K562 (cell line): ENCODE measurements around the gene CACNA1A. TPM values are rescaled to one million over a fixed set of nuclear protein-coding genes. Genes with fewer than 3 reads are reported as not detected.

Experiments used
- ATAC-seq: fragments of 200-7000 bp; cut with Tn5 transposase; 3 replicates; pipeline ENCODE4 v1.9.1; 2020; ENCODE audit warnings: moderate library complexity
- BruUV-seq: library from RNA; stranded (reverse); fragments of 400-500 nt; replicated peaks from 2 replicates; lab custom pipeline; 2021; lab: Mats Ljungman, UMichigan
- CTCF ChIA-PET: fragments of 300-600 bp; formaldehyde crosslinking; extraction: SDS; loops from one replicate; lab custom pipeline; 2021; ENCODE audit warnings: low intra/inter-chr PET ratio; lab: Yijun Ruan, JAX
- POLR2A ChIA-PET: fragments of 300-600, 350-650 bp; sonication (Branson Sonifier 250); formaldehyde crosslinking; extraction: SDS; loops from one replicate; lab custom pipeline; 2021; ENCODE audit warnings: antibody characterized with exemption, inconsistent platforms; lab: Yijun Ruan, JAX
- DNase-seq, 4 experiments: peaks; one replicate each; pipeline versions ENCODE4 v3.0.0 to v3.0.0-alpha.2; 2011 to 2018; ENCODE audit warnings: low spot score in 3 of 4, mixed read lengths in 3 of 4; ENCODE audit errors: extremely low read depth in 1 of 4
- FAIRE-seq: peaks from 2 replicates; lab custom pipeline; 2011; peaks lifted over from hg19 to GRCh38; lab: Jason Lieb, UNC
- H2AFZ ChIP-seq: 2 replicates; pipeline ENCODE4 v1.6.0; 2011; ENCODE audit warnings: low read depth, low read length, control low read depth, inconsistent platforms
- H3K27ac ChIP-seq: fragments of 200-600 bp; 3 replicates; pipeline ENCODE4 v1.8.0; 2011; ENCODE audit warnings: low read depth, mild to moderate bottlenecking, control low read depth, inconsistent platforms, low read length, moderate library complexity, mixed read lengths; ENCODE audit errors: extremely low read depth
- H3K27me3 ChIP-seq, 2 experiments: fragments of 300-600 bp in 1 of 2; 2 replicates in 1 of 2; 3 replicates in 1 of 2; pipeline versions ENCODE4 v1.6.0 to v1.8.0; 2011; ENCODE audit warnings: inconsistent platforms in 2 of 2, low read length in 2 of 2, mild to moderate bottlenecking in 1 of 2, mixed read lengths in 1 of 2, moderate library complexity in 1 of 2; ENCODE audit not compliant: control insufficient read depth in 2 of 2, insufficient read depth in 2 of 2
- H3K36me3 ChIP-seq: fragments of 300-600 bp; 3 replicates; pipeline ENCODE4 v1.8.0; 2011; ENCODE audit warnings: mild to moderate bottlenecking, low read length, inconsistent platforms; ENCODE audit not compliant: control insufficient read depth, insufficient read depth
- H3K4me1 ChIP-seq, 2 experiments: fragments of 200-600 bp in 1 of 2; replicated peaks in 1 of 2; 2 replicates in 1 of 2; 3 replicates in 1 of 2; pipeline versions ENCODE4 v1.5.1 to v1.8.0; 2011; ENCODE audit warnings: inconsistent platforms in 2 of 2, low read length in 2 of 2, mild to moderate bottlenecking in 1 of 2, mixed read lengths in 1 of 2, moderate library complexity in 1 of 2; ENCODE audit not compliant: control insufficient read depth in 2 of 2, insufficient read depth in 2 of 2
- H3K4me2 ChIP-seq: 2 replicates; pipeline ENCODE4 v1.6.1; 2011; ENCODE audit warnings: low read length, control low read depth, inconsistent platforms, mixed read lengths; ENCODE audit not compliant: insufficient read depth
- H3K4me3 ChIP-seq: fragments of 200-600 bp; sonication (generic), shearing (Covaris generic); 2 replicates; pipeline ENCODE4 v1.5.1; 2016; ENCODE audit warnings: control low read depth, inconsistent platforms
- H3K79me2 ChIP-seq: fragments of 200-600 bp; 3 replicates; pipeline ENCODE4 v1.8.0; 2011; ENCODE audit warnings: low read length, inconsistent platforms; ENCODE audit not compliant: control insufficient read depth, insufficient read depth
- H3K9ac ChIP-seq, 2 experiments: 2 replicates each; pipeline versions ENCODE4 v1.6.0 to v1.6.1; 2011; ENCODE audit warnings: low read depth in 2 of 2, low read length in 2 of 2, control low read depth in 1 of 2, inconsistent platforms in 1 of 2, mild to moderate bottlenecking in 1 of 2, mixed read lengths in 1 of 2; ENCODE audit not compliant: insufficient read depth in 1 of 2
- H3K9me1 ChIP-seq: one replicate; pipeline ENCODE4 v1.6.0; 2011; ENCODE audit warnings: inconsistent platforms, mild to moderate bottlenecking, low read length, moderate library complexity; ENCODE audit not compliant: control insufficient read depth, insufficient read depth
- H3K9me3 ChIP-seq: replicated peaks from 2 replicates; pipeline ENCODE4 v1.5.1; 2011; ENCODE audit warnings: low read depth, low read length, inconsistent platforms; ENCODE audit not compliant: control insufficient read depth, insufficient read depth
- H4K20me1 ChIP-seq: replicated peaks from 2 replicates; pipeline ENCODE4 v1.6.1; 2011; ENCODE audit warnings: low read length, inconsistent platforms, mixed read lengths; ENCODE audit not compliant: control insufficient read depth, insufficient read depth
- NR2C2 ChIP-seq, 2 experiments: fragments of 200-800 bp in 1 of 2; sonication (Bioruptor generic) in 1 of 2; sonication (generic) in 1 of 2; formaldehyde crosslinking in 1 of 2; IDR thresholded peaks; 2 replicates each; pipeline versions ENCODE4 v1.6.1 to v1.8.0; 2016 to 2022; ENCODE audit warnings: mild to moderate bottlenecking in 1 of 2, missing compliant biosample characterization in 1 of 2, missing genetic modification characterization in 1 of 2, missing genetic modification reagents in 1 of 2
- RAD21 ChIP-seq, 2 experiments: fragments of 250-450 bp in 1 of 2; fragments of 450-650 bp in 1 of 2; sonication (Bioruptor Pico) in 1 of 2; formaldehyde crosslinking in 1 of 2; IDR thresholded peaks in 1 of 2; conservative IDR thresholded peaks in 1 of 2; 2 replicates each; pipeline versions ENCODE4 v1.4.0 to v1.8.0; 2020 to 2022; ENCODE audit warnings: mild to moderate bottlenecking in 2 of 2, moderate library complexity in 1 of 2
- REST ChIP-seq, 2 experiments: fragments of 450-650 bp; formaldehyde crosslinking in 1 of 2; IDR thresholded peaks; 2 replicates each; pipeline versions ENCODE4 v1.4.0 to v1.6.1; 2014 to 2020; ENCODE audit warnings: mild to moderate bottlenecking in 2 of 2, borderline replicate concordance in 1 of 2, low read depth in 1 of 2
- SMC3 ChIP-seq: conservative IDR thresholded peaks from 2 replicates; pipeline ENCODE4 v1.6.1; 2011; ENCODE audit warnings: low read depth, low read length, improper control_type of control experiment; ENCODE audit not compliant: insufficient read depth
- YY1 ChIP-seq, 3 experiments: IDR thresholded peaks; 2 replicates each; pipeline ENCODE4 v1.6.1; 2011; ENCODE audit warnings: low read length in 2 of 3, mild to moderate bottlenecking in 2 of 3, moderate library complexity in 2 of 3, borderline replicate concordance in 1 of 3, control low read depth in 1 of 3, low read depth in 1 of 3; ENCODE audit not compliant: insufficient read depth in 3 of 3, insufficient replicate concordance in 2 of 3, control insufficient read depth in 1 of 3, insufficient read length in 1 of 3; ENCODE audit errors: extremely low read depth in 1 of 3
- ZNF384 ChIP-seq: IDR thresholded peaks from 2 replicates; pipeline ENCODE4 v1.6.1; 2012; ENCODE audit warnings: low read depth, low read length, improper control_type of control experiment
- ZNF41 ChIP-seq: fragments of 250-450 bp; sonication (Bioruptor Pico); conservative IDR thresholded peaks from 2 replicates; pipeline ENCODE4 v1.4.0; 2020; ENCODE audit warnings: mild to moderate bottlenecking
- WGBS: fragments of 100-300 bp; shearing (Covaris generic); methylation state at CpG from one replicate; pipeline ENCODE4 v1.1.6; 2016; ENCODE audit warnings: low coverage, mixed read lengths; ENCODE audit not compliant: insufficient coverage; ENCODE audit errors: missing lambda C conversion rate; 5-methylcytosine and 5-hydroxymethylcytosine counted together
- in situ Hi-C: fragments of 300-500 bp; cut with MboI; formaldehyde crosslinking; loops from 4 replicates; pipeline ENCODE4 v1.15.0; 2018; ENCODE audit warnings: inconsistent platforms, mixed read lengths
- intact Hi-C: fragments of 100-400 bp; cut with micrococcal nuclease; formaldehyde crosslinking; loops from 2 replicates; pipeline ENCODE4 v1.14.2; 2022
- polyA plus RNA-seq, 8 experiments: library from polyadenylated mRNA; depleted of rRNA in 4 of 8; stranded (reverse) in 5 of 8; unstranded in 3 of 8; fragments of >200 nt; fragmentation: Nextera tagmentation in 2 of 8; fragmentation: Illumina TruSeq in 1 of 8; extraction: Ambion mirVana in 2 of 8; extraction: Trizol in 1 of 8; gene quantifications; 2 replicates each; pipeline versions ENCODE4 v1.2.1 to v1.2.3, GENCODE V29; 2011 to 2014; ENCODE audit warnings: inconsistent platforms in 1 of 8, missing spikeins in 1 of 8
- total RNA-seq, 7 experiments: library from RNA; depleted of rRNA in 6 of 7; stranded (reverse); fragments of >200 nt in 6 of 7; fragmentation: Illumina TruSeq in 2 of 7; extraction: Trizol in 2 of 7; gene quantifications; 2 replicates each; pipeline versions ENCODE4 v1.2.1 to v1.2.3, GENCODE V29; 2011 to 2021; ENCODE audit warnings: low replicate concordance in 1 of 7
- TF ChIP-seq, protein P1 (sequence below): fragments of 250-450 bp; sonication (Bioruptor Pico); IDR thresholded peaks from 2 replicates; pipeline ENCODE4 v1.5.0; 2020; ENCODE audit warnings: mild to moderate bottlenecking, borderline replicate concordance

Gene CACNA1A
- total and polyA plus RNA-seq, 9 of the 15 experiments (the other 6 are each of a cell fraction or from before 2014, with no cell fraction given), result 0.03 to 0.20 (median 0.09) TPM; not detected in 1

GRCh38 chr19:13366529-13367143 is 139.6 kb downstream of the CACNA1A start:
- Histone ChIP-seq H3K9me1 (no peaks in the 10 kb centered on the region), H3K4me1 (no peaks in the 10 kb centered on the region), H3K79me2 (no peaks in the 10 kb centered on the region), H3K9ac (no peak overlapping the region), H3K4me3 (no peak overlapping the region), H3K27me3 (peaks cover 6 to 26% of the 10 kb centered on the region in 2 experiments; a peak in 4 of 5 replicates), H3K27ac (no peak overlapping the region), H2AFZ (no peak overlapping the region), H3K4me2 (no peak overlapping the region), H3K9me3 (no peaks in the 10 kb centered on the region), H3K36me3 (no peaks in the 10 kb centered on the region), H4K20me1 (no peaks in the 10 kb centered on the region)
- peak; percentile 78 for FAIRE-seq
- peak; percentile 51 to 61 (median 54) for DNase-seq
- under 1% methylated on average over 13 of the region's 13 CpGs for WGBS
- CTCF ChIA-PET, result interaction anchor here (0.6 to 4.6 kb wide), 11 partner anchors 16 to 343 kb away, joined by 3 to 53 read pairs (median 5); no protein-coding TSS in a partner anchor
- peak; percentile 86 for ATAC-seq
- intact Hi-C loops (loop anchor here (1.0 kb wide), 3 partner anchors 65 to 223 kb away; no protein-coding TSS in a partner anchor), in situ Hi-C loops (loop anchor here (5.0 kb wide), 1 partner anchor 56 kb away; no protein-coding TSS in a partner anchor)
- no TSS peak for BruUV-seq
- POLR2A ChIA-PET, result interaction anchor here (0.6 kb wide), 1 partner anchor 7 kb away, joined by 3 read pairs; no protein-coding TSS in a partner anchor
- no peak for TF ChIP-seq ZNF41 (CRISPR knock-in tag)
- peak in 1 of 3 experiments; percentile 58 for TF ChIP-seq YY1 (IDR thresholded peaks at IDR 0.05; ENCODE audit: borderline replicate concordance in 1 of 3, control insufficient read depth in 1 of 3, extremely low read depth in 1 of 3, insufficient read depth in 3 of 3, insufficient read length in 1 of 3, insufficient replicate concordance in 2 of 3, low read depth in 1 of 3, low read length in 2 of 3)
- TF ChIP-seq NR2C2 (CRISPR knock-in tag; IDR thresholded peaks at IDR 0.05), result no peak
- TF ChIP-seq NR2C2 (tag; IDR thresholded peaks at IDR 0.05), result no peak
- TF ChIP-seq ZNF384, result peak; percentile 67; the same call in 1 of the 2 replicates
- TF ChIP-seq, protein P1, sequence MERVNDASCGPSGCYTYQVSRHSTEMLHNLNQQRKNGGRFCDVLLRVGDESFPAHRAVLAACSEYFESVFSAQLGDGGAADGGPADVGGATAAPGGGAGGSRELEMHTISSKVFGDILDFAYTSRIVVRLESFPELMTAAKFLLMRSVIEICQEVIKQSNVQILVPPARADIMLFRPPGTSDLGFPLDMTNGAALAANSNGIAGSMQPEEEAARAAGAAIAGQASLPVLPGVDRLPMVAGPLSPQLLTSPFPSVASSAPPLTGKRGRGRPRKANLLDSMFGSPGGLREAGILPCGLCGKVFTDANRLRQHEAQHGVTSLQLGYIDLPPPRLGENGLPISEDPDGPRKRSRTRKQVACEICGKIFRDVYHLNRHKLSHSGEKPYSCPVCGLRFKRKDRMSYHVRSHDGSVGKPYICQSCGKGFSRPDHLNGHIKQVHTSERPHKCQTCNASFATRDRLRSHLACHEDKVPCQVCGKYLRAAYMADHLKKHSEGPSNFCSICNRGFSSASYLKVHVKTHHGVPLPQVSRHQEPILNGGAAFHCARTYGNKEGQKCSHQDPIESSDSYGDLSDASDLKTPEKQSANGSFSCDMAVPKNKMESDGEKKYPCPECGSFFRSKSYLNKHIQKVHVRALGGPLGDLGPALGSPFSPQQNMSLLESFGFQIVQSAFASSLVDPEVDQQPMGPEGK, result no peak
- peak; percentile 74 for TF ChIP-seq SMC3
- TF ChIP-seq REST (IDR thresholded peaks at IDR 0.05; ENCODE audit: borderline replicate concordance), result peak; percentile 82
- no peak for TF ChIP-seq REST (CRISPR knock-in tag; IDR thresholded peaks at IDR 0.05; ENCODE audit: low read depth)
- TF ChIP-seq RAD21 (CRISPR knock-in tag; conservative IDR thresholded peaks at IDR 0.05 in 1 of 2, IDR thresholded peaks at IDR 0.05 in 1 of 2), result peak; percentile 35 to 66
